GM18499 (cell line): ENCODE measurements around the gene VPS4A.

ENCODE experiments used
- ATAC-seq: cut with Tn5 transposase; IDR thresholded peaks from one replicate; pipeline ENCODE4 v1.9.1; 2021; ENCODE audit warnings: moderate number of reproducible peaks; ENCODE audit not compliant: insufficient read depth, unreplicated experiment

Gene VPS4A

GRCh38 chr16:69302301-69302700, 8.8 kb upstream of the VPS4A start:
- ATAC-seq = no peak

GRCh38 chr16:69306031-69306430, 5.1 kb upstream of the VPS4A start:
- ATAC-seq = no peak

GRCh38 chr16:69307091-69307490, 4.1 kb upstream of the VPS4A start:
- ATAC-seq = no peak

- no peak for ATAC-seq
These were observed 3.3 kb upstream of the VPS4A start for GRCh38 chr16:69307856-69308255.

GRCh38 chr16:69309316-69309715, 1.8 kb upstream of the VPS4A start:
- ATAC-seq = no peak

GRCh38 chr16:69311533-69312387, 610 bp downstream of the VPS4A start:
- ATAC-seq = peak; percentile 19

- ATAC-seq = no peak
These were observed 2.3 kb downstream of the VPS4A start for GRCh38 chr16:69313469-69313868.

- ATAC-seq = no peak
These were observed 3.4 kb downstream of the VPS4A start for GRCh38 chr16:69314534-69314933.

- no peak for ATAC-seq
These were observed 4.5 kb downstream of the VPS4A start for GRCh38 chr16:69315486-69316311.

GRCh38 chr16:69316595-69317034, 5.5 kb downstream of the VPS4A start:
- ATAC-seq = no peak

GRCh38 chr16:69318177-69318910, 7.2 kb downstream of the VPS4A start:
- ATAC-seq = no peak

- ATAC-seq = no peak
These were observed 7.8 kb downstream of the VPS4A start for GRCh38 chr16:69318911-69319289.

GRCh38 chr16:69319381-69319780, 8.2 kb downstream of the VPS4A start:
- ATAC-seq = no peak

GRCh38 chr16:69319826-69320739, 8.9 kb downstream of the VPS4A start:
- ATAC-seq = no peak

GRCh38 chr16:69320740-69321073, 9.6 kb downstream of the VPS4A start:
- ATAC-seq = no peak

GRCh38 chr16:69321080-69321479, 9.9 kb downstream of the VPS4A start:
- ATAC-seq = no peak

- ATAC-seq = no peak
These were observed 11.2 kb downstream of the VPS4A start for GRCh38 chr16:69322343-69322742.

GRCh38 chr16:69323415-69323814, 12.3 kb downstream of the VPS4A start:
- no peak for ATAC-seq

- ATAC-seq = no peak
These were observed 12.9 kb downstream of the VPS4A start for GRCh38 chr16:69324013-69324531.
